HEK293 (cell line): ENCODE data around the gene CCNY.

ENCODE experiments used
- MYNN ChIP-seq: fragments of 450-650 bp; formaldehyde crosslinking; IDR thresholded peaks from 2 replicates; pipeline ENCODE4 v1.5.1; 2016; ENCODE audit warnings: missing biosample characterization, missing genetic modification characterization, borderline replicate concordance
- RBAK ChIP-seq: fragments of 450-650 bp; formaldehyde crosslinking; IDR thresholded peaks from 2 replicates; pipeline ENCODE4 v1.5.1; 2016; ENCODE audit warnings: missing biosample characterization, missing genetic modification characterization
- ZFP37 ChIP-seq: fragments of 450-650 bp; formaldehyde crosslinking; IDR thresholded peaks from 2 replicates; pipeline ENCODE4 v1.5.1; 2016; ENCODE audit warnings: missing biosample characterization, missing genetic modification characterization
- ZNF140 ChIP-seq: fragments of 450-650 bp; formaldehyde crosslinking; IDR thresholded peaks from 2 replicates; pipeline ENCODE4 v1.5.1; 2016; ENCODE audit warnings: missing biosample characterization, missing genetic modification characterization
- ZNF146 ChIP-seq: fragments of 450-650 bp; formaldehyde crosslinking; IDR thresholded peaks from 2 replicates; pipeline ENCODE4 v1.5.1; 2016; ENCODE audit warnings: missing biosample characterization, missing genetic modification characterization
- ZNF23 ChIP-seq: fragments of 450-650 bp; formaldehyde crosslinking; IDR thresholded peaks from 2 replicates; pipeline ENCODE4 v1.5.1; 2016; ENCODE audit warnings: missing biosample characterization, missing genetic modification characterization, borderline replicate concordance
- ZNF274 ChIP-seq, 2 experiments: fragments of 200-500 bp in 1 of 2; fragments of 450-650 bp in 1 of 2; sonication (Bioruptor generic) in 1 of 2; formaldehyde crosslinking in 1 of 2; IDR thresholded peaks; 2 replicates each; pipeline versions ENCODE4 v1.5.1 to v1.6.1; 2014 to 2016; ENCODE audit warnings: borderline replicate concordance in 1 of 2, inconsistent platforms in 1 of 2, low read length in 1 of 2, missing biosample characterization in 1 of 2, missing genetic modification characterization in 1 of 2
- ZNF391 ChIP-seq: fragments of 450-650 bp; formaldehyde crosslinking; IDR thresholded peaks from 2 replicates; pipeline ENCODE4 v1.5.1; 2016; ENCODE audit warnings: low read depth, missing biosample characterization, missing genetic modification characterization, borderline replicate concordance
- ZNF777 ChIP-seq: fragments of 450-650 bp; formaldehyde crosslinking; IDR thresholded peaks from 2 replicates; pipeline ENCODE4 v1.5.1; 2017; ENCODE audit warnings: missing biosample characterization, missing genetic modification characterization, borderline replicate concordance
- TF ChIP-seq, protein P1 (sequence below): fragments of 450-650 bp; formaldehyde crosslinking; IDR thresholded peaks from 2 replicates; pipeline ENCODE4 v1.5.1; 2016; ENCODE audit warnings: missing biosample characterization, missing genetic modification characterization
- TF ChIP-seq, protein P2 (sequence below): fragments of 450-650 bp; formaldehyde crosslinking; IDR thresholded peaks from 2 replicates; pipeline ENCODE4 v1.5.1; 2016; ENCODE audit warnings: missing biosample characterization, missing genetic modification characterization
- TF ChIP-seq, protein P3 (sequence below): fragments of 450-650 bp; formaldehyde crosslinking; IDR thresholded peaks from 2 replicates; pipeline ENCODE4 v1.5.1; 2016; ENCODE audit warnings: missing biosample characterization, missing genetic modification characterization

GRCh38 chr10:35613597-35614226 lies 277.4 kb downstream of the CCNY start:
- TF ChIP-seq, protein P1, sequence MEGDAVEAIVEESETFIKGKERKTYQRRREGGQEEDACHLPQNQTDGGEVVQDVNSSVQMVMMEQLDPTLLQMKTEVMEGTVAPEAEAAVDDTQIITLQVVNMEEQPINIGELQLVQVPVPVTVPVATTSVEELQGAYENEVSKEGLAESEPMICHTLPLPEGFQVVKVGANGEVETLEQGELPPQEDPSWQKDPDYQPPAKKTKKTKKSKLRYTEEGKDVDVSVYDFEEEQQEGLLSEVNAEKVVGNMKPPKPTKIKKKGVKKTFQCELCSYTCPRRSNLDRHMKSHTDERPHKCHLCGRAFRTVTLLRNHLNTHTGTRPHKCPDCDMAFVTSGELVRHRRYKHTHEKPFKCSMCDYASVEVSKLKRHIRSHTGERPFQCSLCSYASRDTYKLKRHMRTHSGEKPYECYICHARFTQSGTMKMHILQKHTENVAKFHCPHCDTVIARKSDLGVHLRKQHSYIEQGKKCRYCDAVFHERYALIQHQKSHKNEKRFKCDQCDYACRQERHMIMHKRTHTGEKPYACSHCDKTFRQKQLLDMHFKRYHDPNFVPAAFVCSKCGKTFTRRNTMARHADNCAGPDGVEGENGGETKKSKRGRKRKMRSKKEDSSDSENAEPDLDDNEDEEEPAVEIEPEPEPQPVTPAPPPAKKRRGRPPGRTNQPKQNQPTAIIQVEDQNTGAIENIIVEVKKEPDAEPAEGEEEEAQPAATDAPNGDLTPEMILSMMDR = no peak
- TF ChIP-seq MYNN (tag by site-specific recombination) = no peak
- no peak for TF ChIP-seq ZNF23
- TF ChIP-seq, protein P2, sequence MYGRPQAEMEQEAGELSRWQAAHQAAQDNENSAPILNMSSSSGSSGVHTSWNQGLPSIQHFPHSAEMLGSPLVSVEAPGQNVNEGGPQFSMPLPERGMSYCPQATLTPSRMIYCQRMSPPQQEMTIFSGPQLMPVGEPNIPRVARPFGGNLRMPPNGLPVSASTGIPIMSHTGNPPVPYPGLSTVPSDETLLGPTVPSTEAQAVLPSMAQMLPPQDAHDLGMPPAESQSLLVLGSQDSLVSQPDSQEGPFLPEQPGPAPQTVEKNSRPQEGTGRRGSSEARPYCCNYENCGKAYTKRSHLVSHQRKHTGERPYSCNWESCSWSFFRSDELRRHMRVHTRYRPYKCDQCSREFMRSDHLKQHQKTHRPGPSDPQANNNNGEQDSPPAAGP (tag by site-specific recombination) = no peak
- no peak for TF ChIP-seq ZFP37 (tag by site-specific recombination)
- TF ChIP-seq RBAK (tag by site-specific recombination) = no peak
- TF ChIP-seq ZNF391 (tag by site-specific recombination) = no peak
- no peak for TF ChIP-seq ZNF140 (tag by site-specific recombination)
- TF ChIP-seq ZNF777 (tag by site-specific recombination) = no peak
- TF ChIP-seq ZNF274 (IDR thresholded peaks at IDR 0.05; ENCODE audit: low read length) = no peak
- TF ChIP-seq ZNF274 (tag by site-specific recombination; IDR thresholded peaks at IDR 0.05; ENCODE audit: borderline replicate concordance) = no peak
- TF ChIP-seq, protein P3, sequence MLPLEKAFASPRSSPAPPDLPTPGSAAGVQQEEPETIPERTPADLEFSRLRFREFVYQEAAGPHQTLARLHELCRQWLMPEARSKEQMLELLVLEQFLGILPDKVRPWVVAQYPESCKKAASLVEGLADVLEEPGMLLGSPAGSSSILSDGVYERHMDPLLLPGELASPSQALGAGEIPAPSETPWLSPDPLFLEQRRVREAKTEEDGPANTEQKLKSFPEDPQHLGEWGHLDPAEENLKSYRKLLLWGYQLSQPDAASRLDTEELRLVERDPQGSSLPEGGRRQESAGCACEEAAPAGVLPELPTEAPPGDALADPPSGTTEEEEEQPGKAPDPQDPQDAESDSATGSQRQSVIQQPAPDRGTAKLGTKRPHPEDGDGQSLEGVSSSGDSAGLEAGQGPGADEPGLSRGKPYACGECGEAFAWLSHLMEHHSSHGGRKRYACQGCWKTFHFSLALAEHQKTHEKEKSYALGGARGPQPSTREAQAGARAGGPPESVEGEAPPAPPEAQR (tag by site-specific recombination) = no peak
- no peak for TF ChIP-seq ZNF146 (tag by site-specific recombination)
